ENCODE results near the gene CERS3.
A peak's percentile ranks its signal among the peaks of the same experiment; 100 is the strongest.

The CERS3 gene

GRCh38 chr15:100373120-100373896 lies 155.4 kb downstream of the CERS3 start:
- Mint-ChIP-seq H3K36me3 (ENCODE audit: low read depth) (no peaks in the 10 kb centered on the region), H3K27ac (no peak overlapping the region), H3K4me3 (peak overlapping the region; percentile 43), H3K4me1 (no peaks in the 10 kb centered on the region), H3K27me3 (ENCODE audit: low read depth, poor library complexity) (peaks cover 56% of the 10 kb centered on the region), H3K9me3 (peaks cover 30% of the 10 kb centered on the region)
- TF ChIP-seq, protein P1, sequence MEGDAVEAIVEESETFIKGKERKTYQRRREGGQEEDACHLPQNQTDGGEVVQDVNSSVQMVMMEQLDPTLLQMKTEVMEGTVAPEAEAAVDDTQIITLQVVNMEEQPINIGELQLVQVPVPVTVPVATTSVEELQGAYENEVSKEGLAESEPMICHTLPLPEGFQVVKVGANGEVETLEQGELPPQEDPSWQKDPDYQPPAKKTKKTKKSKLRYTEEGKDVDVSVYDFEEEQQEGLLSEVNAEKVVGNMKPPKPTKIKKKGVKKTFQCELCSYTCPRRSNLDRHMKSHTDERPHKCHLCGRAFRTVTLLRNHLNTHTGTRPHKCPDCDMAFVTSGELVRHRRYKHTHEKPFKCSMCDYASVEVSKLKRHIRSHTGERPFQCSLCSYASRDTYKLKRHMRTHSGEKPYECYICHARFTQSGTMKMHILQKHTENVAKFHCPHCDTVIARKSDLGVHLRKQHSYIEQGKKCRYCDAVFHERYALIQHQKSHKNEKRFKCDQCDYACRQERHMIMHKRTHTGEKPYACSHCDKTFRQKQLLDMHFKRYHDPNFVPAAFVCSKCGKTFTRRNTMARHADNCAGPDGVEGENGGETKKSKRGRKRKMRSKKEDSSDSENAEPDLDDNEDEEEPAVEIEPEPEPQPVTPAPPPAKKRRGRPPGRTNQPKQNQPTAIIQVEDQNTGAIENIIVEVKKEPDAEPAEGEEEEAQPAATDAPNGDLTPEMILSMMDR (IDR thresholded peaks at IDR 0.05), result no peak
- peak; percentile 53 for DNase-seq

GRCh38 chr15:100372739-100373119 lies 156.0 kb downstream of the CERS3 start:
- TF ChIP-seq, protein P1 (IDR thresholded peaks at IDR 0.05), result no peak
- H3K4me3 Mint-ChIP-seq, result peak overlapping the region; percentile 43
- no peaks in the 10 kb centered on the region for H3K4me1 Mint-ChIP-seq
- peaks cover 58% of the 10 kb centered on the region for H3K27me3 Mint-ChIP-seq (ENCODE audit: low read depth, poor library complexity)
- no peak for DNase-seq
- H3K36me3 Mint-ChIP-seq (ENCODE audit: low read depth), result no peaks in the 10 kb centered on the region
- H3K9me3 Mint-ChIP-seq, result peaks cover 30% of the 10 kb centered on the region
- no peak overlapping the region for H3K27ac Mint-ChIP-seq

- Mint-ChIP-seq H3K27ac (no peak overlapping the region), H3K9me3 (peaks cover 46% of the 10 kb centered on the region), H3K27me3 (ENCODE audit: low read depth, poor library complexity) (peaks cover 38% of the 10 kb centered on the region), H3K4me3 (no peak overlapping the region), H3K36me3 (ENCODE audit: low read depth) (no peaks in the 10 kb centered on the region), H3K4me1 (no peaks in the 10 kb centered on the region)
- no peak for DNase-seq
- TF ChIP-seq, protein P1 (IDR thresholded peaks at IDR 0.05), result no peak
These were observed 173.4 kb downstream of the CERS3 start for GRCh38 chr15:100355342-100355741.

- TF ChIP-seq, protein P1 (IDR thresholded peaks at IDR 0.05), result no peak
- no peak overlapping the region for H3K27ac Mint-ChIP-seq
- H3K9me3 Mint-ChIP-seq, result peaks cover 28% of the 10 kb centered on the region
- peaks cover 6% of the 10 kb centered on the region for H3K4me1 Mint-ChIP-seq
- no peak overlapping the region for H3K4me3 Mint-ChIP-seq
- no peak for DNase-seq
- no peaks in the 10 kb centered on the region for H3K36me3 Mint-ChIP-seq (ENCODE audit: low read depth)
- H3K27me3 Mint-ChIP-seq (ENCODE audit: low read depth, poor library complexity), result peaks cover 30% of the 10 kb centered on the region
These were observed 175.3 kb downstream of the CERS3 start for GRCh38 chr15:100353449-100353848.

- Mint-ChIP-seq H3K27me3 (ENCODE audit: low read depth, poor library complexity) (peaks cover 41% of the 10 kb centered on the region), H3K4me3 (peak overlapping the region; percentile 90), H3K4me1 (peaks cover 6% of the 10 kb centered on the region), H3K27ac (no peak overlapping the region), H3K36me3 (ENCODE audit: low read depth) (no peaks in the 10 kb centered on the region), H3K9me3 (peaks cover 5% of the 10 kb centered on the region)
- no peak for DNase-seq
- TF ChIP-seq, protein P1 (IDR thresholded peaks at IDR 0.05), result no peak
These were observed 178.1 kb downstream of the CERS3 start for GRCh38 chr15:100350434-100351226.
